Astrocyte of the cerebellum (primary cell): ENCODE results near the gene ANKRD44.
A peak's percentile ranks its signal among the peaks of the same experiment; 100 is the strongest.

ENCODE experiments used
- DNase-seq: peaks from one replicate; pipeline ENCODE4 v3.0.0-alpha.2; 2011; ENCODE audit warnings: low read depth
- H3K4me3 ChIP-seq: 2 replicates; pipeline ENCODE4 v1.5.1; 2011; ENCODE audit warnings: mild to moderate bottlenecking, low read depth, low read length, moderate library complexity
- CTCF ChIP-seq: IDR thresholded peaks from 2 replicates; pipeline ENCODE4 v1.5.1; 2012; ENCODE audit warnings: low read length, low read depth, moderate library complexity, mild to moderate bottlenecking; ENCODE audit errors: missing control alignments
- in situ Hi-C: cut with HindIII; loops from 2 replicates; pipeline ENCODE4 v1.10.0; 2017; ENCODE audit warnings: low sequenced_read_pairs

ANKRD44 gene

GRCh38 chr2:197191177-197191939, 119.2 kb downstream of the ANKRD44 start:
- DNase-seq, result peak; percentile 27
- in situ Hi-C loops, result loop anchor here (5.0 kb wide), 2 partner anchors 106 to 186 kb away; no protein-coding TSS in a partner anchor
- no peak overlapping the region for H3K4me3 ChIP-seq
- TF ChIP-seq CTCF, result peak; percentile 46

- in situ Hi-C loops, result loop anchor here (5.0 kb wide), 2 partner anchors 107 to 187 kb away; no protein-coding TSS in a partner anchor
- no peak for DNase-seq
- no peak overlapping the region for H3K4me3 ChIP-seq
- no peak for TF ChIP-seq CTCF
Observed at GRCh38 chr2:197190100-197190432, 120.5 kb downstream of the ANKRD44 start.

GRCh38 chr2:197189426-197190099, 121.0 kb downstream of the ANKRD44 start:
- no peak overlapping the region for H3K4me3 ChIP-seq
- no peak for DNase-seq
- in situ Hi-C loops, result loop anchor here (5.0 kb wide), 2 partner anchors 108 to 188 kb away; no protein-coding TSS in a partner anchor
- no peak for TF ChIP-seq CTCF

GRCh38 chr2:197185676-197186075, 124.9 kb downstream of the ANKRD44 start:
- no peak overlapping the region for H3K4me3 ChIP-seq
- TF ChIP-seq CTCF, result no peak
- DNase-seq, result no peak
- in situ Hi-C loops, result no loop called here

GRCh38 chr2:197184959-197185586, 125.5 kb downstream of the ANKRD44 start:
- no peak for TF ChIP-seq CTCF
- in situ Hi-C loops, result no loop called here
- DNase-seq, result peak; percentile 73
- no peak overlapping the region for H3K4me3 ChIP-seq

- in situ Hi-C loops, result no loop called here
- no peak for TF ChIP-seq CTCF
- no peak overlapping the region for H3K4me3 ChIP-seq
- DNase-seq, result no peak
Observed at GRCh38 chr2:197183355-197183754, 127.2 kb downstream of the ANKRD44 start.
